Lower lobe of right lung (tissue), 2 donors: ENCODE data around the gene KIAA1958. TPM values are rescaled to one million over a fixed set of nuclear protein-coding genes. Genes with fewer than 3 reads are reported as not detected.

ENCODE experiments used
- ATAC-seq, 2 donors: fragments of 200-7000 bp; cut with Tn5 transposase; one replicate each; pipeline ENCODE4 v1.9.1; 2020 to 2022; ENCODE audit warnings: mild to moderate bottlenecking in 2 of 2, moderate library complexity in 2 of 2
- DNase-seq: peaks from one replicate; pipeline ENCODE4 v3.0.0-alpha.2; 2020
- H3K27ac ChIP-seq: fragments of 200-600 bp; one replicate; pipeline ENCODE4 v1.8.0; 2022
- H3K27me3 ChIP-seq: fragments of 200-600 bp; one replicate; pipeline ENCODE4 v1.8.0; 2022; ENCODE audit warnings: low read depth
- H3K36me3 ChIP-seq: fragments of 200-600 bp; one replicate; pipeline ENCODE4 v1.8.0; 2022; ENCODE audit warnings: mild to moderate bottlenecking
- H3K4me1 ChIP-seq: fragments of 200-600 bp; one replicate; pipeline ENCODE4 v1.8.0; 2022
- H3K4me3 ChIP-seq: fragments of 200-600 bp; one replicate; pipeline ENCODE4 v1.8.0; 2022; ENCODE audit warnings: mild to moderate bottlenecking
- H3K9me3 ChIP-seq: fragments of 200-600 bp; one replicate; pipeline ENCODE4 v1.8.0; 2022
- intact Hi-C: fragments of 100-400 bp; cut with DNase I; formaldehyde crosslinking; loops from one replicate; pipeline ENCODE4 v1.11.0; 2022
- total RNA-seq: library from RNA; stranded (reverse); fragmentation: NEBNext Ultra II Directional; extraction: Animal tissue kit (Norgen Biotek cat#: 25700); gene quantifications from one replicate; pipeline ENCODE4 v1.2.1, GENCODE V29; 2021
- TF ChIP-seq, protein P1 (sequence below): fragments of 200-600 bp; IDR thresholded peaks from one replicate; pipeline ENCODE4 v1.8.0; 2022; ENCODE audit warnings: antibody characterized with exemption, mild to moderate bottlenecking
- donor health status: DM: no; HTN: yes; CAD: no; lungs with severe emphysema.

Gene KIAA1958
- total RNA-seq, 1 donor from 2014 or later, result 14.1 TPM

DNA sequence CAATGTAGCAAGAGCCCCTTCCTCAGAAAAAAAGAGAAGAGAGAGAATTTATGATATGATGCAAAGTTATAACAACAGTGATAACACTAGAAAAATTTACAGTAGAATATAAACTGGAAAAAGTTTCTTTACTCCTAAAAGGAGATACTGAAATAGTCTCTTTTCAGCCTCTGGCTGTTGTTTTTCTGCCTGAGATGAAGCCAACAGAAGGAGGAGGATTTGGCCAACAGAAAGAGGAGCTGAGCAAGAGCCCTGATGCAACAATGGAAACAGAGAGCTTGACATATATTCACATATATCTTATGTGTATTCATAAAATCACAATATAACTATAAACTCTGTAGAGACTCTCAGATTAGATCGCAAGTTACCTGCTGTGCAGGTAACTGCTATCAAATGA, 122.2 kb downstream of the KIAA1958 start:
- no peaks in the 10 kb centered on the region for H3K4me1 ChIP-seq
- H3K27ac ChIP-seq, result no peak overlapping the region
- no peaks in the 10 kb centered on the region for H3K36me3 ChIP-seq
- ATAC-seq, result no peak
- H3K9me3 ChIP-seq, result no peaks in the 10 kb centered on the region
- intact Hi-C loops, result no loop called here
- H3K4me3 ChIP-seq, result no peak overlapping the region
- no peak for DNase-seq
- TF ChIP-seq, protein P1, sequence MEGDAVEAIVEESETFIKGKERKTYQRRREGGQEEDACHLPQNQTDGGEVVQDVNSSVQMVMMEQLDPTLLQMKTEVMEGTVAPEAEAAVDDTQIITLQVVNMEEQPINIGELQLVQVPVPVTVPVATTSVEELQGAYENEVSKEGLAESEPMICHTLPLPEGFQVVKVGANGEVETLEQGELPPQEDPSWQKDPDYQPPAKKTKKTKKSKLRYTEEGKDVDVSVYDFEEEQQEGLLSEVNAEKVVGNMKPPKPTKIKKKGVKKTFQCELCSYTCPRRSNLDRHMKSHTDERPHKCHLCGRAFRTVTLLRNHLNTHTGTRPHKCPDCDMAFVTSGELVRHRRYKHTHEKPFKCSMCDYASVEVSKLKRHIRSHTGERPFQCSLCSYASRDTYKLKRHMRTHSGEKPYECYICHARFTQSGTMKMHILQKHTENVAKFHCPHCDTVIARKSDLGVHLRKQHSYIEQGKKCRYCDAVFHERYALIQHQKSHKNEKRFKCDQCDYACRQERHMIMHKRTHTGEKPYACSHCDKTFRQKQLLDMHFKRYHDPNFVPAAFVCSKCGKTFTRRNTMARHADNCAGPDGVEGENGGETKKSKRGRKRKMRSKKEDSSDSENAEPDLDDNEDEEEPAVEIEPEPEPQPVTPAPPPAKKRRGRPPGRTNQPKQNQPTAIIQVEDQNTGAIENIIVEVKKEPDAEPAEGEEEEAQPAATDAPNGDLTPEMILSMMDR, result no peak
- no peaks in the 10 kb centered on the region for H3K27me3 ChIP-seq

DNA sequence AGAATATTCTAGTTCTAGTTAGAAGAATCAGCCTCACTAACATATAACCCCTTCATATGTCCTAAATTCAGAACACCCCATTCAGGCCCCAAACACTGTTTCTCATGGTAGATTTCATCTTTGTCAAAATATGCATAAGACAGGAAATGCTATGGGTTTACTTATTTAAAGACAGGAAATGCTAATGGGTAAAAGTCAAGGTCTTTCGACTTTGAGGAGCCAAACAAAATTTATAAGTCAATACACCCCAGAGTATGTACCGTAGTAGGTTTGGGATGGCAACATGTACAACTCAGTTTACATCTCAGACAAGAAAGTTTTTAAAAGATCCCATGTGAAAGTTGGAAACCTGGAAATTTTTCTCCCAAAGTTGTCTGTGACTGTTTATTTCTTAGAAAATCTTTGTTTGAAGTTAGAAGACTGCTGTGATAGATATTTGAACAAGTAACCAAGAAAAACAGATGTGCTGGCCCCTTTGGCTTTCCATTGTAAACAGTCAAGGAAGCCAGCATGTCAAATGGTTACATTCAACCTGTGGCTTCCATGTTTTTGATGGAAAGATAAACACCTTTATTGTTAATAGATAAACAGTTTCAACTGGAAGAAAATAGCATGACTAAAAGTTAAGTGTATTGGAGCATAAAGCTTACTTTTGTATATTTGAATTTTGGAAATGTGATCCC, 129.1 kb downstream of the KIAA1958 start:
- Histone ChIP-seq H3K27ac (no peak overlapping the region), H3K27me3 (no peaks in the 10 kb centered on the region), H3K36me3 (no peaks in the 10 kb centered on the region), H3K4me1 (no peaks in the 10 kb centered on the region), H3K9me3 (no peaks in the 10 kb centered on the region), H3K4me3 (no peak overlapping the region)
- no peak for DNase-seq
- TF ChIP-seq, protein P1, result no peak
- intact Hi-C loops, result no loop called here
- ATAC-seq, result no peak

DNA sequence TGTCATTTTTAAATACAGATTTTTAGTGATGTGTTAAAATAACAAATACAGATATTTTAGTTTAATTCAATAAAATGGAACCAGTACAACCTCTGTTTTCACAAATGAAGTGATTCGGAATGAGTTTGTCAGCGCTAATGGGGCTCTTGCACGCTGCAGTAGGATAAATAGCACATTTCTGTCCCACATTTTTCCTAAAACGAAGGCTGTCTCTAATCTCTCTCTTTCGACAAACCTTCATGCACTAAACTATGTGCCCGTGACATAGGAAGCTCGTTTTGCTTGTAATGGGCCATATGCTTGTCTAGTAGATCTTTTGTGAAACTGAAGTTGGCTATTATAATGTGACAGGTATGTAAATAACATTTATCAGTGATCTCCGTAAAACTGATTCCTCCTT, 130.7 kb downstream of the KIAA1958 start:
- Histone ChIP-seq H3K27ac (no peak overlapping the region), H3K4me1 (no peaks in the 10 kb centered on the region), H3K36me3 (no peaks in the 10 kb centered on the region), H3K27me3 (no peaks in the 10 kb centered on the region), H3K4me3 (no peak overlapping the region), H3K9me3 (no peaks in the 10 kb centered on the region)
- intact Hi-C loops, result no loop called here
- TF ChIP-seq, protein P1, result no peak
- ATAC-seq (no peak), DNase-seq (no peak)

DNA sequence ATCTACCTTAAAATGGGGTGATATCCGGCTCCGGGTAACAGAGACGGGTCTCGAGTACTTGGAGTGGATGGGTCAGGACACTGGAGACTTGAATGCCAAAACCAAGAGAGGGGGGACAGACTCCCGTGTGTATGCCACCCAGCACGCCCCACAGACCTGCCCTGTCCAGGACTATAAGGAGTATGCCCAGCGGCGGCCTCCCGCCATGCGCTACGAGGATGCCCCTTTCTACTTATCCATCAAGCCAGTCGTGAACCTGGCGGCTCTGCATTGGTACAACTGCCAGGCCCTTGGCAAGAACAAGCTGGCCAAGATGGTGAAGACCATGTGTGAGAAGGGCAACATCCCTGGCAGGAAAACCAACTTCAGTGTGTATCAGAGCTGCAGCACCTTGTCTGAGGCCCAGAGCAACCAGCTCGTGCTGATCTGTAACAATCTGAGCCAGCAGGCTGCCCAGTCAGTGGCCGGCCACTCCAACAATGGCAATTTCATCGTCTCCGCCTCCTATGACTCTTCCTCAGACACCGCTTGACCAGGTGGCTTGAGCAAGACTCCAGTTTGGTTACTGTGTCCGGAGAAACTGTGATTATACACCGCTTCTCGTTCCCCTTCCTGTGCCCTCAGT, 131.9 kb downstream of the KIAA1958 start:
- intact Hi-C loops, result no loop called here
- Histone ChIP-seq H3K9me3 (no peaks in the 10 kb centered on the region), H3K4me3 (no peak overlapping the region), H3K27me3 (no peaks in the 10 kb centered on the region), H3K27ac (no peak overlapping the region), H3K36me3 (no peaks in the 10 kb centered on the region), H3K4me1 (no peaks in the 10 kb centered on the region)
- TF ChIP-seq, protein P1, result no peak
- ATAC-seq (no peak), DNase-seq (peak; percentile 48)

DNA sequence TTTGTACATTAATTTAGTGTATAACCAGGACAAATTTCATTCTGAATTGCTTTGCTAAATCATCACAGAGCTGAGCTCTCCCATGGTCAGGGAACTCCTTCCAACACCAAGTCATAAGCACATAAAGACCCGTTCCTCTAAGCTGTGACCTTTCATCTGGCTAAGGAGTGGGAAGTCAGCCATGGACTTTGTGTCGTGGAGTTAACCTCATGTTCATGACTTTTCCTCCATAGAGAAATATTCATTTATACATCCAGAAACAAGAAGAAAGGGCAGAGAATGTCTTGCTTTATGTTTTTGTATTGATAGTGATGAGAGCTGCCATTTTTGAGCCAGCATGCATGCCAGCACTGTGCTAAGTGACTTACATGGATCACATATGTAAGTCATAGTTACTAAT, 133.8 kb downstream of the KIAA1958 start:
- no peaks in the 10 kb centered on the region for H3K27me3 ChIP-seq
- H3K4me3 ChIP-seq, result no peak overlapping the region
- intact Hi-C loops, result no loop called here
- H3K36me3 ChIP-seq, result no peaks in the 10 kb centered on the region
- H3K4me1 ChIP-seq, result no peaks in the 10 kb centered on the region
- ATAC-seq, result peak; percentile 55 to 74
- no peaks in the 10 kb centered on the region for H3K9me3 ChIP-seq
- no peak overlapping the region for H3K27ac ChIP-seq
- TF ChIP-seq, protein P1, result no peak
- DNase-seq, result no peak
